NCI-H748 (cell line): ENCODE data around the gene KDM2B.
A peak's percentile ranks its signal among the peaks of the same experiment; 100 is the strongest.

Experiments
- DNase-seq: peaks from one replicate; lab custom pipeline; 2025; ENCODE audit not compliant: unreplicated experiment; lab: John Stamatoyannopoulos, UW

The KDM2B gene

GRCh38 chr12:121465921-121466793, 114.7 kb downstream of the KDM2B start:
- DNase-seq, result peak; percentile 31

GRCh38 chr12:121464331-121464730, 116.5 kb downstream of the KDM2B start:
- no peak for DNase-seq

DNA sequence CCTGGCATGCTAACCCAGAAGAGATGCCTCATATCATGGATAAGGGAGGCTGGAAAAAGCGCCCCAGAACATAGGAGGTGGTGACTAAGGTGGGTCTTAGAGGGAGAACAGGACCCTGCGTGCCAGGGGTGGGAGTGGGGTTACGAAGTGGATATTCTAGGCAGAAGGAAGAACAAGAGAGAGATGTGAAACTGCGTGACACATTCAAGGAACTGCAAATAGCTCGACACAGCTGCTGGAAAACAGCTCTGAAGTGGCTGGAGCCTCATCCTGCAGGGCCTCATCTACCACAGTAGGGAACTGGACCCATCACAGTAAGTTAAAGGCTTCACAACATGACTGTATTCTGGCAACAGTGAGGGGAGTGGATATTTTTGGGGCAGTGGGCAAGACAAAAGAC, 119.8 kb downstream of the KDM2B start:
- no peak for DNase-seq

GRCh38 chr12:121456551-121456950, 124.3 kb downstream of the KDM2B start:
- no peak for DNase-seq

GRCh38 chr12:121455766-121456420, 124.9 kb downstream of the KDM2B start:
- DNase-seq, result no peak

DNA sequence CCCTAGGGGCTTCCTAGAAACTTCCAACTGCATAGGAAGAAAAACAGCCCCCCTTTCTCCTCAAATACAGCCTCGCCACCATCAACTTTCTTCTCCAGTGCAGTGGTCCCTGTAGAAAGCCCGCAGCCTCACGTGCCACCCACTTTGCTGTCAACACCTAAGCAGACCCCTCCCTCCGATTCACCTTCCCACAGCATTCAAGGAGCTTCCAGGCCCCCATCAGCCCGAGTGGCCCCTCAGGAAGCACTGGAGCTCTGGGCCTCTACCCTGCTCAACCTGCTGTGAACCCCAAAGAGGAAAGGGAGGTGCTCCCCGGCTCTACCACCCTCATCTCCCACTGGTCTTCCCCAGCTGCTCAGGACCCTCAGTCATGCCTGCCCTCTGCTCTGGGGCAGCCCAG, 125.9 kb downstream of the KDM2B start:
- DNase-seq, result no peak

DNA sequence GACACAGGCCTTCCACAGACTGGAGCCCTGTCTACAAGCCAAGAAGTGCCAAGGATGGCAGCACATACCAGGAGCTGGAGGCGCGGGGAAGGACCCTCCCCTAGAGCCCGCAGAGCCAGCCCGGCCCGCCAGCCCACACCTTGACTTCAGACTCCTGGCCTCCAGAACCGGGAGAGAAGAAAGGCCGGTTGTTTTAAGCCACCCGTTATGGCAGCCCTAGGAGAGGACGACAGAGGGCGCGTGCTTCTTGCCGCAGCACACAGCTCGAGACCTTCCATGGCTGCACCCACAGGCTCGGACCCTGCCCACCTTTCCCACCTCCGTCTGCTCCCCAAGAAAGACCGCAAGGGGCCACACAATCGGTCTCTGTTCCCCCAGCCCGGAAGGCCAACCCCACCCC, 127.2 kb downstream of the KDM2B start:
- no peak for DNase-seq

DNA sequence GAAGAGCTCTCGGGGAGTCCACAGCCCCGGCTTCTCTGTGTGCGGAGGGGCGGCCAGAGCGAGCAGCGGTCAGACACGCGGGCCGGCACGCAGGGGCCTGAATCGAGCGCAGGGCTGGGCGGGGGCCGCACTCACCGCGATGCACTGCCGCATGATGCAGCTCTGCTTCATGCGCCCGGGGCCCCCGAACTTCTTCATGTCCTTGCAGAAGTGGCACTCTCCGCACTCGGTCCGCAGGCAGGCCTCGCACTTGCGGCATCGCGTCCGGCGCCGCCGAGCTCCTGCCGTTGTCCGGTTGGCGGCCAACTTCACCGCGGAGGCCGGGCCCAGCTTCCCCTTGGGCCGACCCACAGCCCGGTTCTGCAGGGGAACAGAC, 127.8 kb downstream of the KDM2B start:
- DNase-seq, result no peak

GRCh38 chr12:121452340-121452984, 128.4 kb downstream of the KDM2B start:
- no peak for DNase-seq

- DNase-seq, result no peak
Observed at GRCh38 chr12:121451961-121452339, 128.9 kb downstream of the KDM2B start.

DNA sequence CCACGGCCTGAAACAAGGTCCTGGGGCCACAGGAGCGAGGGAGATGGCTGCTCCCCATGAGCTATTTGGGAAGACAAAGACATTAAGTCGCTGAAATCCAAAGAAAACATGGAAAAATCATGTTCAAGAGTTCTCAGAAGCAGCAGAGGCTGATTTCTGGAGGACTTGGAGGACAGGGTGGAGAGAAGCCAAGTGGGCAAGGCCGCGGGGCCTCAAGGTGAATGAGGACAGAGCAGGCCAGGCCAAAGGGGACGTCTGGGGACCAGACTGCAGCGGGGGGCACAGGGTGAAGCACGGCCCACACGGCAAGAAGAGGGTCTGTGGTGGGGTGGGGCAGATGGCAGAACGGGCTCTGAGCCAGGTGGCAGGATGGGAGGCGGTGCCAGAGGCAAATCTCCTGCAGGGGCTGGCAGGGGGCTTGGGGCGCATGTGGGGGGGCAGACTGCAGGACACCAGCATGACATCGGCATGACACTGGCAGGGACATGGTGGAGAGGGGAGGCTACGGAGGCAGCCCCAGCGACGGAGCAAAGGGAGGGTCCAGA, 132.0 kb downstream of the KDM2B start:
- no peak for DNase-seq

- no peak for DNase-seq
Observed at GRCh38 chr12:121446750-121447149, 134.1 kb downstream of the KDM2B start.

GRCh38 chr12:121444842-121445202, 136.0 kb downstream of the KDM2B start:
- DNase-seq, result no peak

GRCh38 chr12:121443911-121444841, 136.6 kb downstream of the KDM2B start:
- no peak for DNase-seq

DNA sequence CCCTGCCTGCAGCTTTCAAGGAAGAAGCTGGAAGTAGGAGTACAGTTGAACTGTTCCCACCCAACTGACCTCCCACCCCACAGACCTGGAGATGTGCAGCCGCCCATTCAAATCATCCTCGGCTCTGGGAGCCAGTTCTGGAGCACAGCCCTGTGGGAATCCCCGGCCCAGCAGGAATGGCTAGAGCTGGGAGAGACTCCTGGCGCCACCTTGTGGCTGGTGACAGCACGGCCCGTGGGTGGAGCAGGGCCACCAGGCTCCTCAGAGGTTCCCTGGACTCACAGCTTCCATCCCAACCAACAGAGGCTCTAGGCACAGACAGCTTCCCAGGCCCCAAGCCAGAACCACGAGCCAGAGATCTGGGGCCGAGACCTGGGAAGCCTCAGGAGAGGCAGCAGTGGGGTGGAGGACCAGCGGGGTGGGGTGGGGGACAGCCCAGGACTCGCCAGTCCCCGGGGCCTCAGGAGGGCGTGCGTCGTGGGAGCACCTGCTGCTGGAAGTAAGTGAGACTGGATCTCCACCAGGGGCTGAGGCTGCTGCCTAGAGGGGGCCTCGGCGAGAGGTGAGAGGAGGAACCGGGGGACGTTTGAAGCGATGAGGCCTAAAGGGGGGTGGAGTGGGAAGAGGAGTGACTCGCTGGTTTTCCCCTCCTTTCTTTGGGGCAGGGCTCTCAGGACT, 137.5 kb downstream of the KDM2B start:
- peak; percentile 63 for DNase-seq

DNA sequence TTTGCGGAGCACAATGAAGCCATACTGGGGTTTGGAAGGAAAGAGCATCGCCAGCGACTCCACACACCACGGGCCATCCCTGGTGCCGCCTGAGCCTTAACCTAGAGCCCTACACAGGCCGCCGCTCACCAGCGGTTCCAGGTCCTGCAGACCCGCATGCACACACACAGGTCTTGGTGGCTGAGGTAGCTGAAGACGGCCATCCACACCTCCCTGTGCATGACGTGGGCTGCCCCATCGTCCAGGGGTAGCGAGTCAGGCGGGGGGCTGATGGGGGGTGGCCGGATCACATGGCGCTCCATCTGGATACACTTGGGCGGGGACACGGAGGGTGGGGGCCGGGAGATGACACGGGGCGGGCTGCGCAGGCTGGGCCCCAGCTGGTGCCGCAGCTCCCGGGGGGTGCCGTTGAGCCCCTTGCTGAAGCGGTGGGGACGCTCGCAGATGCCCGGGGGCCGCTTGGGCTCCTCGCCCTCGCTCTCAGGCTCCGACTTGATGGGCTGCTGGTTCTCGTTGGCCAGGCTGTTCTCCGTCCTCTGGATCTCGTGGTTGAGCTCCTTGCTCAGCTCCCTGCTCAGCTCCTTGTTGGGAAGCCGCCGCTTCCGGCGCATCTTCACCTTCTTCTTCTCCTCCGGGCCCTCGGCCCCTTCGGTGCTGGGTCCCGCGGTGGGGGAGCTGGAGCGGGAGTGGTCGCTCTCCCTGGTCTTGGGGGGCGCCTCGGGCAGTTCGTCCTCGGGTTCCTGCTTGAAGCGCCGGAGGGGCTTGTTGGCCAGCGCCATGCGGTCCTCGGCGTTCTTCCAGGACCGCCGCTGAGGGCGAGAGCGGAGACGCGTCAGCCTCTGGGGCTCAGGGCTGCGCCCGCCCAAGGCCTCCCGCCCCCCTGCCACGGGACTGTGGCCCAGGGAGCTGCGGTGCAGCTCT, 138.5 kb downstream of the KDM2B start:
- DNase-seq, result no peak

GRCh38 chr12:121441555-121441954, 139.3 kb downstream of the KDM2B start:
- no peak for DNase-seq

- DNase-seq, result no peak
Observed at GRCh38 chr12:121440768-121441167, 140.1 kb downstream of the KDM2B start.

GRCh38 chr12:121439715-121440114, 141.1 kb downstream of the KDM2B start:
- no peak for DNase-seq
